ENCODE measurements around the gene DNAJC5G. TPM values are rescaled to one million over a fixed set of nuclear protein-coding genes. Genes with fewer than 3 reads are reported as not detected.

DNAJC5G gene
- total and polyA plus RNA-seq, 10 donors, result not detected

DNA sequence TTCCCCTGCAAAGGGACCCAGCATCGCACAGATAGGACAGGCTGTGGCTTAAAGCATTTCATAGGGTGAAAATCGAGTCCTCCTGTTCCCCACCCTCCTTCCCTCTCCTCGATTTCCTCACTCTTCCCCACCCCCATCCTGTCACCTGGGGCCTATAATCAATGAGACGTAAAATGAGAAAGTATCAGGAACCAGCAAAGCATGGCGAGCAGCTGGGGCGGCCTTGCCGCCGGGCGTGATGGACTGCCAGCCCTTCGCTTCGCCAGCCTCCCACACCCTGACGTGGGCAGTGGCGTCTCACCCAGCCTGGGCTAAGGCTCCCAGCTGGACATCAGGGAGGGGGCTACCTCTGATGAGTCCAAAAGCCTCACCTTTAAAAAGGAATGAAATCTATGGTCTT, 23.5 kb upstream of the DNAJC5G start:
- Histone ChIP-seq H3K4me1 (peaks cover 4 to 15% (median 8%) of the 10 kb centered on the region in 6 donors), H3K36me3 (no peaks in the 10 kb centered on the region), H3K27me3 (replicated peaks in 1 of 7) (peaks cover 0 to 46% (median 3%) of the 10 kb centered on the region in 7 donors), H3K27ac (no peak overlapping the region), H3K4me3 (no peak overlapping the region), H3K9me3 (no peaks in the 10 kb centered on the region)
- WGBS, 5 donors, result 74 to 86% (median 84%) methylated on average over 13 of the region's 13 CpGs
- TF ChIP-seq, protein P1, sequence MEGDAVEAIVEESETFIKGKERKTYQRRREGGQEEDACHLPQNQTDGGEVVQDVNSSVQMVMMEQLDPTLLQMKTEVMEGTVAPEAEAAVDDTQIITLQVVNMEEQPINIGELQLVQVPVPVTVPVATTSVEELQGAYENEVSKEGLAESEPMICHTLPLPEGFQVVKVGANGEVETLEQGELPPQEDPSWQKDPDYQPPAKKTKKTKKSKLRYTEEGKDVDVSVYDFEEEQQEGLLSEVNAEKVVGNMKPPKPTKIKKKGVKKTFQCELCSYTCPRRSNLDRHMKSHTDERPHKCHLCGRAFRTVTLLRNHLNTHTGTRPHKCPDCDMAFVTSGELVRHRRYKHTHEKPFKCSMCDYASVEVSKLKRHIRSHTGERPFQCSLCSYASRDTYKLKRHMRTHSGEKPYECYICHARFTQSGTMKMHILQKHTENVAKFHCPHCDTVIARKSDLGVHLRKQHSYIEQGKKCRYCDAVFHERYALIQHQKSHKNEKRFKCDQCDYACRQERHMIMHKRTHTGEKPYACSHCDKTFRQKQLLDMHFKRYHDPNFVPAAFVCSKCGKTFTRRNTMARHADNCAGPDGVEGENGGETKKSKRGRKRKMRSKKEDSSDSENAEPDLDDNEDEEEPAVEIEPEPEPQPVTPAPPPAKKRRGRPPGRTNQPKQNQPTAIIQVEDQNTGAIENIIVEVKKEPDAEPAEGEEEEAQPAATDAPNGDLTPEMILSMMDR (IDR thresholded peaks at IDR 0.05 in 8 of 11, conservative IDR thresholded peaks at IDR 0.05 in 3 of 11), result no peak
- no peak for TF ChIP-seq POLR2AphosphoS5 (IDR thresholded peaks at IDR 0.05)
- TF ChIP-seq POLR2A (IDR thresholded peaks at IDR 0.05), result no peak
- intact Hi-C loops (cut with DNase I; ENCODE audit: low total_unique reads), result no loop called here
- no peak for DNase-seq

DNA sequence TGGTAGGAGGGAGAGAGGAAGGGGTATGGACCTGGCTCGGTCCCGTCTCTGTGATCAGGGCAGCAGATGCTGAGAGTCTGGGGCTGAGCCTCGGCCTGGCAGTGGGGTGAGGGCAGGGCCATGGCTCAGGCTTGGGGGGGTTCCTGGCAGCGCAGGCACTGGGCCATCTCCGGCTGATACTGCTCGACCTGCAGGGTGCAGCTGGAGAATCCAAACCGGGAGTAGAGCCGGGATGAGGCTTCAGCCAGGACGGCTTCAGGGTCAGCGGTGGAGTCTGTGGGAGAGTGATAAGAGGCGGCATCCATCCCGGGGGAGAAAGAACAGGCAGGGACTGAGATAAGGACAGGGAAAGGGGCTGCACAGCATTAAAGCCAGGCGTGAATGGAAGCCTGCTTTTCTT, 20.0 kb upstream of the DNAJC5G start:
- no peaks in the 10 kb centered on the region for H3K9me3 ChIP-seq
- TF ChIP-seq POLR2A (IDR thresholded peaks at IDR 0.05) (no peak), POLR2AphosphoS5 (IDR thresholded peaks at IDR 0.05) (peak; percentile 44 to 70 (median 58))
- no peak for DNase-seq
- H3K27ac ChIP-seq, result no peak overlapping the region
- peaks cover 0 to 75% (median 7%) of the 10 kb centered on the region in 7 donors for H3K27me3 ChIP-seq (replicated peaks in 1 of 7)
- 37 to 67% (median 55%) methylated on average over 12 to 13 of the region's 13 CpGs for WGBS, 5 donors
- no peak overlapping the region for H3K4me3 ChIP-seq
- H3K36me3 ChIP-seq, result no peaks in the 10 kb centered on the region
- intact Hi-C loops (cut with DNase I; ENCODE audit: low total_unique reads), result no loop called here
- peaks cover 1 to 10% (median 4%) of the 10 kb centered on the region in 6 donors for H3K4me1 ChIP-seq

DNA sequence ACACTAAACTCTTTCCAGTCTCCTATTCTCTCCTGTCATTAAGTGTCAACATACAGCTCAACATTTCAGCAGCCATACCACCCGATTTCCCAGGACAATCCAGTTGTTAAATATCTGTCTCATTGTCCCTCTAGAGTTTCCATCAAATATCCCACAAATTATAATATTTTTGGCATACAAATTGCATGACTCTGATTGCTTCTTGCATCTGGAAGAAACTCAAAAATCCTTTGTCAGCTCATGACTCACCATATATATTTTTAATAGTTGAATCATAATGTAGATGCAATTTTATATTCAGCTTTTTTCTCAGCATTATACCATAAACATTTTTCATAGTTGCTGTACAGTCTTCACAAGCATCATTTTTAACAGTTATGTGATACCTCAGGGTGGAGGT, 19.6 kb upstream of the DNAJC5G start:
- 33 to 45% (median 41%) methylated on average over 1 of the region's 1 CpG for WGBS, 5 donors
- peaks cover 0 to 5% (median 0%) of the 10 kb centered on the region in 6 donors for H3K4me1 ChIP-seq
- no peak overlapping the region for H3K4me3 ChIP-seq
- peaks cover 0 to 75% (median 8%) of the 10 kb centered on the region in 7 donors for H3K27me3 ChIP-seq (replicated peaks in 1 of 7)
- TF ChIP-seq, protein P1 (IDR thresholded peaks at IDR 0.05 in 8 of 11, conservative IDR thresholded peaks at IDR 0.05 in 3 of 11), result no peak
- TF ChIP-seq POLR2A (IDR thresholded peaks at IDR 0.05), result no peak
- no peak for TF ChIP-seq POLR2AphosphoS5 (IDR thresholded peaks at IDR 0.05)
- intact Hi-C loops (cut with DNase I; ENCODE audit: low total_unique reads), result no loop called here
- no peak for DNase-seq
- H3K27ac ChIP-seq, result no peak overlapping the region
- no peaks in the 10 kb centered on the region for H3K36me3 ChIP-seq
- no peaks in the 10 kb centered on the region for H3K9me3 ChIP-seq

DNA sequence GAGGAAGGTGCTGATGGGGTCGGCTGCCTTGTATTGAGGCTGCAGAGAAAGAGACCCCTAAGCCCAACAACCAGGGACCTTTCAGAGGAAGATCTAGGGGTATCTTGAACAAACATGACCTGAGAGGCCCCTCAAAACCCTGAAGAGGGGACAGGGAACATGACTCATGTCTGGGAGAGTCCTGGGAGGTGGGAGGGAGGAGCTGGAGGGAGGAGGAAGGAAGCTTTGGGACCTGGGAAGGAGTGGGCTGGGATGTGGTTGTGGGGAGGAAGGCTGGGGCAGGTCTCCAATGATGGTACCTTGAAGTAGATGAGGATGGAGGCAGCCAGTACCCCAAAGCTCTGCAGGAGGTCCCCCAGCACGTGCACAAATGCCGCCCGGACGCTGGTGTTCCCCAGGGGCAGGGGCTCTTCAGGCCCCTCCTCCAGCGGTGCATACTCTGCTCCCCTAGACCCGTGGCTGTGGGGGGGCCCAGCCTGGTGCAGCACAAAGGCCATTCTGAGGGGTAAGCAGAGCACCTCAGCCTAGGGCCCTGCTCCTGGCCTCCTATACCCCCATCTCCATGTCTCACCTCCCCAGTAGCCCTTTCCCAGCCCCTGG, 18.3 kb upstream of the DNAJC5G start:
- Histone ChIP-seq H3K27me3 (replicated peaks in 1 of 7) (peaks cover 2 to 76% (median 21%) of the 10 kb centered on the region in 7 donors), H3K27ac (no peak overlapping the region), H3K4me3 (no peak overlapping the region), H3K4me1 (peaks cover 0 to 13% (median 6%) of the 10 kb centered on the region in 6 donors), H3K36me3 (no peaks in the 10 kb centered on the region), H3K9me3 (no peaks in the 10 kb centered on the region)
- no peak for DNase-seq
- TF ChIP-seq POLR2A (IDR thresholded peaks at IDR 0.05), result no peak
- TF ChIP-seq POLR2AphosphoS5 (IDR thresholded peaks at IDR 0.05), result no peak
- TF ChIP-seq, protein P1 (IDR thresholded peaks at IDR 0.05 in 8 of 11, conservative IDR thresholded peaks at IDR 0.05 in 3 of 11), result no peak
- intact Hi-C loops (cut with DNase I; ENCODE audit: low total_unique reads), result no loop called here
- 77 to 91% (median 84%) methylated on average over 5 to 7 of the region's 7 CpGs for WGBS, 5 donors
